Fibroblast of lung (primary cell): ENCODE data around the gene INSIG1.

Experiments used
- EZH2 ChIP-seq: IDR thresholded peaks from 2 replicates; pipeline ENCODE4 v1.5.1; 2012; ENCODE audit warnings: low read length, control low read depth, mild to moderate bottlenecking; ENCODE audit errors: missing control alignments
- TF ChIP-seq, protein P1 (sequence below), 2 donors: IDR thresholded peaks in 1 of 2; conservative IDR thresholded peaks in 1 of 2; 1 replicate in 1 of 2; 2 replicates in 1 of 2; pipeline ENCODE4 v1.5.1; 2011 to 2012; ENCODE audit warnings: low read length in 2 of 2, control low read depth in 1 of 2, inconsistent platforms in 1 of 2, low read depth in 1 of 2, mild to moderate bottlenecking in 1 of 2

DNA sequence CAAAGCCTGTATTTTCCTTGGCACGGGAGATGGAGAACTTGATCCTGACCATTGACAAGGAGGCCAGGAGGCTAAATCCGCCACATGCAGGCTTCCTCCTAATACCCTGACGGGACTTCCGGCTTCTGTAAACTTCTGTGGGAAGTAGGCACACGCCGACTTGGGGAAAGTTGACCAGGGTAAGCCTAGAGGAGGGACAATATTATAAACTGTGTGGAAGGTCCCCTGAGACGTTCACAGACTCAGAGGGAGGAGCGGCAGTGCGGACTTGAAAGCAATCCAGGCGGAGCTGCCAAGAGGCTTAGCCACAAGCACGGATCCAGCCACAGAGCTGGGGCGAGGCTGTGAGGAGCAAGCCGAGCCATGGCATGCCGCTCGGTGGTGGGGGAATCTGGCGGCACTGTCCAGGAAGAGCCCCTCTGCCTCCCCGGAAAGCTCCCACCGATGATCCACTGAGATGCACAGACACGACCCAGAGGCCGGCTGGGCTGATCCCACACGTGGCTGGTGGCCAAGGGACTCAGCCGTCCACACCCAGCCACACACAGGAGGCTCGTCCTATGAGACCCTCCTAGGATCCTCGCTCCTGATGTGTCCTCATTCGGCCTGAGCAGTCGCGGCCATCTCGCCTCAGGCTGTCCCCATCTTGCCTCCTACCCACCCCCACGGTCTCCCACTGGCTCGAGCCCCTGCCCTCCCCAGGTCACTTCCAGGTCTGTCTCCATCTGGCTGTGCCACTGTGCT lies 40.0 kb upstream of the INSIG1 start:
- TF ChIP-seq, protein P1, sequence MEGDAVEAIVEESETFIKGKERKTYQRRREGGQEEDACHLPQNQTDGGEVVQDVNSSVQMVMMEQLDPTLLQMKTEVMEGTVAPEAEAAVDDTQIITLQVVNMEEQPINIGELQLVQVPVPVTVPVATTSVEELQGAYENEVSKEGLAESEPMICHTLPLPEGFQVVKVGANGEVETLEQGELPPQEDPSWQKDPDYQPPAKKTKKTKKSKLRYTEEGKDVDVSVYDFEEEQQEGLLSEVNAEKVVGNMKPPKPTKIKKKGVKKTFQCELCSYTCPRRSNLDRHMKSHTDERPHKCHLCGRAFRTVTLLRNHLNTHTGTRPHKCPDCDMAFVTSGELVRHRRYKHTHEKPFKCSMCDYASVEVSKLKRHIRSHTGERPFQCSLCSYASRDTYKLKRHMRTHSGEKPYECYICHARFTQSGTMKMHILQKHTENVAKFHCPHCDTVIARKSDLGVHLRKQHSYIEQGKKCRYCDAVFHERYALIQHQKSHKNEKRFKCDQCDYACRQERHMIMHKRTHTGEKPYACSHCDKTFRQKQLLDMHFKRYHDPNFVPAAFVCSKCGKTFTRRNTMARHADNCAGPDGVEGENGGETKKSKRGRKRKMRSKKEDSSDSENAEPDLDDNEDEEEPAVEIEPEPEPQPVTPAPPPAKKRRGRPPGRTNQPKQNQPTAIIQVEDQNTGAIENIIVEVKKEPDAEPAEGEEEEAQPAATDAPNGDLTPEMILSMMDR (conservative IDR thresholded peaks at IDR 0.05 in 1 of 2, IDR thresholded peaks at IDR 0.05 in 1 of 2; ENCODE audit: low read depth in 1 of 2, low read length in 2 of 2), result no peak
- TF ChIP-seq EZH2, result no peak
